GM12874 (cell line): ENCODE results near the gene TNF.

ENCODE experiments used
- CTCF ChIP-seq: IDR thresholded peaks from 2 replicates; pipeline ENCODE4 v1.5.1; 2011; ENCODE audit warnings: low read depth, mild to moderate bottlenecking, control low read depth, low read length, moderate library complexity; ENCODE audit not compliant: insufficient read depth

TNF gene

GRCh38 chr6:31582230-31582643 lies 6.9 kb downstream of the TNF start, which contains the start of gene LTB:
TSS of gene LTB (minus strand) at chr6:31582424. CDS start at chr6:31582417, 7 bp downstream.
- TF ChIP-seq CTCF, result no peak

GRCh38 chr6:31585491-31585890 lies 10.1 kb downstream of the TNF start:
- peak; percentile 74 for TF ChIP-seq CTCF

GRCh38 chr6:31586008-31586407 lies 10.6 kb downstream of the TNF start, which contains the start of gene LST1:
TSS of gene LST1 (plus strand) at chr6:31586277. CDS start at chr6:31587300, 1,023 bp downstream.
- no peak for TF ChIP-seq CTCF

GRCh38 chr6:31586599-31587281 lies 11.4 kb downstream of the TNF start:
- no peak for TF ChIP-seq CTCF

GRCh38 chr6:31587791-31588777 lies 12.7 kb downstream of the TNF start:
- TF ChIP-seq CTCF, result no peak

- no peak for TF ChIP-seq CTCF
These were observed 13.7 kb downstream of the TNF start for GRCh38 chr6:31588871-31589650.

GRCh38 chr6:31592396-31592771 lies 17.0 kb downstream of the TNF start:
- TF ChIP-seq CTCF, result no peak
